ENCODE measurements around the gene WBP2. TPM values are rescaled to one million over a fixed set of nuclear protein-coding genes. Genes with fewer than 3 reads are reported as not detected.
A peak's percentile ranks its signal among the peaks of the same experiment; 100 is the strongest.

WBP2 gene
- total RNA-seq, 1 donor from 2014 or later, result 125 TPM

- no peak for DNase-seq (ENCODE audit: low spot score)
Observed at GRCh38 chr17:75845933-75846691, 9.0 kb downstream of the WBP2 start.

- DNase-seq (ENCODE audit: low spot score), result no peak
Observed at GRCh38 chr17:75845058-75845711, 9.9 kb downstream of the WBP2 start.

- DNase-seq (ENCODE audit: low spot score), result peak; percentile 89
Observed at GRCh38 chr17:75844530-75845057, 10.5 kb downstream of the WBP2 start.

GRCh38 chr17:75843577-75844529 lies 11.3 kb downstream of the WBP2 start, which contains the start of gene UNC13D:
TSS of gene UNC13D (minus strand) at chr17:75844404. CDS start at chr17:75844337, 67 bp downstream.
- DNase-seq (ENCODE audit: low spot score), result peak; percentile 86

GRCh38 chr17:75842963-75843576 lies 12.1 kb downstream of the WBP2 start:
- no peak for DNase-seq (ENCODE audit: low spot score)

- no peak for DNase-seq (ENCODE audit: low spot score)
Observed at GRCh38 chr17:75842411-75842810, 12.7 kb downstream of the WBP2 start.

GRCh38 chr17:75840799-75841164 lies 14.4 kb downstream of the WBP2 start:
- DNase-seq (ENCODE audit: low spot score), result no peak

- no peak for DNase-seq (ENCODE audit: low spot score)
Observed at GRCh38 chr17:75839942-75840798, 15.0 kb downstream of the WBP2 start.

- no peak for DNase-seq (ENCODE audit: low spot score)
Observed at GRCh38 chr17:75838410-75838809, 16.7 kb downstream of the WBP2 start.

- no peak for DNase-seq (ENCODE audit: low spot score)
Observed at GRCh38 chr17:75837899-75838298, 17.2 kb downstream of the WBP2 start.

GRCh38 chr17:75836605-75837004 lies 18.5 kb downstream of the WBP2 start:
- DNase-seq (ENCODE audit: low spot score), result no peak

- DNase-seq (ENCODE audit: low spot score), result no peak
Observed at GRCh38 chr17:75835654-75835987, 19.5 kb downstream of the WBP2 start.

- DNase-seq (ENCODE audit: low spot score), result no peak
Observed at GRCh38 chr17:75834928-75835653, 20.0 kb downstream of the WBP2 start.

- DNase-seq (ENCODE audit: low spot score), result no peak
Observed at GRCh38 chr17:75834279-75834920, 20.7 kb downstream of the WBP2 start.

- no peak for DNase-seq (ENCODE audit: low spot score)
Observed at GRCh38 chr17:75832652-75833400, 22.3 kb downstream of the WBP2 start.

- no peak for DNase-seq (ENCODE audit: low spot score)
Observed at GRCh38 chr17:75832164-75832651, 22.9 kb downstream of the WBP2 start.

GRCh38 chr17:75831032-75831571 lies 24.0 kb downstream of the WBP2 start:
- DNase-seq (ENCODE audit: low spot score), result no peak
